ENCODE results near the gene PRRG2. TPM values are rescaled to one million over a fixed set of nuclear protein-coding genes. Genes with fewer than 3 reads are reported as not detected.

The PRRG2 gene
- total RNA-seq, 2 donors from 2014 or later: 2.6 to 4.9 TPM

GRCh38 chr19:49557641-49558325, 23.3 kb upstream of the PRRG2 start:
- Histone ChIP-seq H3K4me1 (peaks cover 91% of the 10 kb centered on the region), H3K27ac (peak overlapping the region; percentile 91 to 95 (median 93)), H3K4me3 (no peak overlapping the region), H3K36me3 (replicated peaks in 1 of 2; ENCODE audit: insufficient read depth in 1 of 2, low read depth in 2 of 2) (peaks cover 0 to 1% of the 10 kb centered on the region in 2 donors), H3K27me3 (no peaks in the 10 kb centered on the region), H3K9me3 (no peaks in the 10 kb centered on the region)
- WGBS, 2 donors: 65 to 67% methylated on average over 14 to 18 of the region's 18 CpGs
- no peak for ATAC-seq
- intact Hi-C loops (cut with DNase I): no loop called here
- peak in 1 of 4 donors; percentile 19 for DNase-seq
- no peak for TF ChIP-seq POLR2A (IDR thresholded peaks at IDR 0.05)
- no peak for TF ChIP-seq CTCF (IDR thresholded peaks at IDR 0.05)

DNA sequence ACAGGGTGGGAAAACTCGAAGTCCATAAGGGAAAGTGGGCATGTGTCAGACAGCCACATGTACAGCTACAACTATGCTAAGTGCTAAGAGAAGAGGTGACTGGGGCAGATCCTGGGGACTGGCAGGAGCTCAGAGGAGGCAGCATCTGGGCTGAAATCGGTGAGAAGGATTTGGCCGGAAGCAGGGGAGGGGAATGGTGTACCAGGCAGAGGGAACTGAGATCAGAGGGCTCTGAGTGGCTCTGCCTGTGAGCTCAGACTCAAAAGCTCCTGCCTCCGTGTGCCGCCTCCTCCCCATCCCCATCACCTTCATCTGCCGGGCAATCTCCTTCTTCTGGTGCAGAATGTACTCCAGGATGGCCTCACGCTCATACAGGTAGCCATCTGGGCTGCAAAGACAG, 22.5 kb upstream of the PRRG2 start:
- 49 to 52% methylated on average over 4 to 7 of the region's 7 CpGs for WGBS, 2 donors

GRCh38 chr19:49559443-49559842, 21.7 kb upstream of the PRRG2 start:
- no peak overlapping the region for H3K4me3 ChIP-seq
- intact Hi-C loops (cut with DNase I): no loop called here
- no peak for TF ChIP-seq POLR2A (IDR thresholded peaks at IDR 0.05)
- TF ChIP-seq CTCF (IDR thresholded peaks at IDR 0.05): no peak
- no peak for DNase-seq
- peaks cover 0 to 1% of the 10 kb centered on the region in 2 donors for H3K36me3 ChIP-seq (replicated peaks in 1 of 2; ENCODE audit: insufficient read depth in 1 of 2, low read depth in 2 of 2)
- ATAC-seq: no peak
- H3K27ac ChIP-seq: peak overlapping the region; percentile 75 to 83 (median 76)
- WGBS, 2 donors: 65 to 69% methylated on average over 3 of the region's 3 CpGs
- H3K4me1 ChIP-seq: peaks cover 92% of the 10 kb centered on the region
- H3K9me3 ChIP-seq: no peaks in the 10 kb centered on the region
- H3K27me3 ChIP-seq: no peaks in the 10 kb centered on the region

More for the DNA sequence above, 22.5 kb upstream of the PRRG2 start:
- intact Hi-C loops (cut with DNase I): no loop called here
- peaks cover 92% of the 10 kb centered on the region for H3K4me1 ChIP-seq
- TF ChIP-seq POLR2A (IDR thresholded peaks at IDR 0.05): no peak
- TF ChIP-seq CTCF (IDR thresholded peaks at IDR 0.05): no peak
- DNase-seq: peak in 1 of 4 donors; percentile 31
- H3K4me3 ChIP-seq: no peak overlapping the region
- no peak for ATAC-seq
- H3K27ac ChIP-seq: peak overlapping the region; percentile 41 to 78 (median 46)
- peaks cover 0 to 1% of the 10 kb centered on the region in 2 donors for H3K36me3 ChIP-seq (replicated peaks in 1 of 2; ENCODE audit: insufficient read depth in 1 of 2, low read depth in 2 of 2)
- no peaks in the 10 kb centered on the region for H3K27me3 ChIP-seq
- H3K9me3 ChIP-seq: no peaks in the 10 kb centered on the region

GRCh38 chr19:49559928-49560327, 21.2 kb upstream of the PRRG2 start:
- intact Hi-C loops (cut with DNase I): no loop called here
- ATAC-seq (no peak), DNase-seq (no peak)
- Histone ChIP-seq H3K9me3 (no peaks in the 10 kb centered on the region), H3K27ac (peak overlapping the region; percentile 75 to 83 (median 76)), H3K27me3 (no peaks in the 10 kb centered on the region), H3K36me3 (replicated peaks in 1 of 2; ENCODE audit: insufficient read depth in 1 of 2, low read depth in 2 of 2) (peaks cover 0 to 1% of the 10 kb centered on the region in 2 donors), H3K4me1 (peaks cover 92% of the 10 kb centered on the region), H3K4me3 (no peak overlapping the region)
- WGBS, 2 donors: 32 to 55% methylated on average over 4 to 13 of the region's 15 CpGs
- TF ChIP-seq POLR2A (IDR thresholded peaks at IDR 0.05) (no peak), CTCF (IDR thresholded peaks at IDR 0.05) (no peak)

All from body of pancreas (tissue), 4 donors.